HCT116 (cell line): ENCODE results near the gene NHERF2. TPM values are rescaled to one million over a fixed set of nuclear protein-coding genes. Genes with fewer than 3 reads are reported as not detected.

Source experiments
- ATAC-seq: fragments of 200-7000 bp; cut with Tn5 transposase; 2 replicates; pipeline ENCODE4 v1.9.1; 2020; ENCODE audit warnings: mild to moderate bottlenecking, moderate library complexity
- BruUV-seq: library from RNA; stranded (reverse); fragments of 400-500 nt; replicated peaks from 2 replicates; lab custom pipeline; 2021; lab: Mats Ljungman, UMichigan
- CTCF ChIA-PET: fragments of 300-600 bp; sonication (Branson Sonifier 250); formaldehyde crosslinking; loops from one replicate; lab custom pipeline; 2021; ENCODE audit warnings: antibody characterized with exemption; lab: Charles Lee
- POLR2A ChIA-PET: fragments of 300-600, 350-600 bp; sonication (Branson Sonifier 250); formaldehyde crosslinking; loops from one replicate; lab custom pipeline; 2021; ENCODE audit warnings: antibody characterized with exemption; lab: Charles Lee
- RAD21 ChIA-PET, 2 experiments: fragments of 300-600 bp; sonication (Branson Sonifier 250); formaldehyde crosslinking; loops; one replicate each; lab custom pipeline; 2023; ENCODE audit warnings: low total read pairs in 2 of 2; ENCODE audit not compliant: uncharacterized antibody in 2 of 2, unreplicated experiment in 2 of 2, low non-redundant PET in 1 of 2; lab: Charles Lee
- DNase-seq: peaks from one replicate; pipeline ENCODE4 v3.0.0-alpha.2; 2010; ENCODE audit warnings: low read depth, low spot score
- H2AFZ ChIP-seq: fragments of 200-600 bp; shearing (Covaris generic), sonication (generic); 2 replicates; pipeline ENCODE4 v1.6.1; 2017; ENCODE audit warnings: low read depth, mixed run types, mixed read lengths, antibody characterized with exemption, low read length; ENCODE audit not compliant: poor library complexity, severe bottlenecking
- H3K27ac ChIP-seq: 2 replicates; pipeline ENCODE4 v1.5.1; 2012; ENCODE audit warnings: low read depth, low read length
- H3K27me3 ChIP-seq: fragments of 200-600 bp; sonication (generic); 2 replicates; pipeline ENCODE4 v1.6.1; 2016; ENCODE audit warnings: mixed run types, low read length, mixed read lengths; ENCODE audit not compliant: insufficient read depth
- H3K36me3 ChIP-seq, 2 experiments: fragments of 200-500 bp in 1 of 2; fragments of 200-600 bp in 1 of 2; sonication (Bioruptor generic) in 1 of 2; sonication (generic) in 1 of 2; 2 replicates each; pipeline versions ENCODE4 v1.5.1 to v1.6.1; 2014 to 2016; ENCODE audit warnings: low read length in 2 of 2, inconsistent platforms in 1 of 2, mixed read lengths in 1 of 2, mixed run types in 1 of 2; ENCODE audit not compliant: insufficient read depth in 2 of 2, control insufficient read depth in 1 of 2
- H3K4me1 ChIP-seq, 2 experiments: fragments of 200-600 bp in 1 of 2; sonication (generic) in 1 of 2; 2 replicates each; pipeline versions ENCODE4 v1.5.1 to v1.6.1; 2012 to 2017; ENCODE audit warnings: low read length in 2 of 2, inconsistent platforms in 1 of 2, mild to moderate bottlenecking in 1 of 2, mixed read lengths in 1 of 2, mixed run types in 1 of 2, moderate library complexity in 1 of 2; ENCODE audit not compliant: insufficient read depth in 2 of 2, control insufficient read depth in 1 of 2
- H3K4me2 ChIP-seq: fragments of 200-600 bp; sonication (generic); 2 replicates; pipeline ENCODE4 v1.6.1; 2017; ENCODE audit warnings: mixed run types, low read length, mixed read lengths
- H3K4me3 ChIP-seq, 2 experiments: fragments of 200-600 bp in 1 of 2; sonication (generic) in 1 of 2; replicated peaks in 1 of 2; 2 replicates each; pipeline ENCODE4 v1.5.1; 2011 to 2016; ENCODE audit warnings: low read length in 2 of 2, control low read depth in 1 of 2, low read depth in 1 of 2, mild to moderate bottlenecking in 1 of 2, mixed read lengths in 1 of 2, mixed run types in 1 of 2
- H3K79me2 ChIP-seq: fragments of 200-600 bp; sonication (generic); 2 replicates; pipeline ENCODE4 v1.6.1; 2017; ENCODE audit warnings: mild to moderate bottlenecking, mixed run types, low read length, moderate library complexity, mixed read lengths; ENCODE audit not compliant: insufficient read depth
- H3K9ac ChIP-seq: fragments of 200-600 bp; sonication (generic); 2 replicates; pipeline ENCODE4 v1.6.1; 2016; ENCODE audit warnings: low read length, mixed read lengths
- H3K9me2 ChIP-seq: fragments of 200-600 bp; sonication (generic), shearing (Covaris generic); 2 replicates; pipeline ENCODE4 v1.6.1; 2017; ENCODE audit warnings: mixed run types, mild to moderate bottlenecking, moderate library complexity; ENCODE audit not compliant: insufficient read depth
- H3K9me3 ChIP-seq, 2 experiments: fragments of 200-500 bp in 1 of 2; fragments of 200-600 bp in 1 of 2; sonication (Bioruptor generic) in 1 of 2; sonication (generic) in 1 of 2; 2 replicates each; pipeline ENCODE4 v1.6.1; 2014 to 2017; ENCODE audit warnings: low read length in 2 of 2, mixed read lengths in 2 of 2, inconsistent platforms in 1 of 2, low read depth in 1 of 2, mild to moderate bottlenecking in 1 of 2, mixed run types in 1 of 2, moderate library complexity in 1 of 2; ENCODE audit not compliant: control insufficient read depth in 1 of 2, insufficient read depth in 1 of 2
- H4K20me1 ChIP-seq: fragments of 200-600 bp; sonication (generic), shearing (Covaris generic); 2 replicates; pipeline ENCODE4 v1.6.1; 2017; ENCODE audit warnings: mixed run types, mild to moderate bottlenecking, moderate library complexity; ENCODE audit not compliant: insufficient read depth
- ATF3 ChIP-seq: IDR thresholded peaks from 2 replicates; pipeline ENCODE4 v1.6.1; 2012
- CBX3 ChIP-seq: IDR thresholded peaks from 2 replicates; pipeline ENCODE4 v1.6.1; 2012; ENCODE audit warnings: low read depth
- CTCF ChIP-seq, 3 experiments: fragments of 200-600 bp in 1 of 3; sonication (generic) in 1 of 3; IDR thresholded peaks in 2 of 3; conservative IDR thresholded peaks in 1 of 3; 2 replicates each; pipeline ENCODE4 v1.5.1; 2012 to 2017; ENCODE audit warnings: low read depth in 2 of 3, low read length in 2 of 3, antibody characterized with exemption in 1 of 3, borderline replicate concordance in 1 of 3, control low read depth in 1 of 3, mild to moderate bottlenecking in 1 of 3, mixed read lengths in 1 of 3, mixed run types in 1 of 3, moderate library complexity in 1 of 3; ENCODE audit not compliant: insufficient read depth in 1 of 3
- EZH2 ChIP-seq: fragments of 200-600 bp; sonication (generic); IDR thresholded peaks from 2 replicates; pipeline ENCODE4 v1.6.1; 2017; ENCODE audit warnings: antibody characterized with exemption, mixed run types
- JUND ChIP-seq: IDR thresholded peaks from 2 replicates; pipeline ENCODE4 v1.6.1; 2012
- POLR2A ChIP-seq: IDR thresholded peaks from 2 replicates; pipeline ENCODE4 v1.7.0; 2011; ENCODE audit warnings: borderline replicate concordance; ENCODE audit not compliant: insufficient read depth, insufficient read length; ENCODE audit errors: extremely low read depth
- POLR2AphosphoS5 ChIP-seq: IDR thresholded peaks from 2 replicates; pipeline ENCODE4 v1.6.1; 2011; ENCODE audit warnings: mild to moderate bottlenecking, low read depth, low read length, moderate library complexity
- RAD21 ChIP-seq: IDR thresholded peaks from 2 replicates; pipeline ENCODE4 v1.6.1; 2012; ENCODE audit warnings: low read depth, mild to moderate bottlenecking
- SIN3A ChIP-seq: IDR thresholded peaks from 2 replicates; pipeline ENCODE4 v1.6.1; 2012; ENCODE audit warnings: low read depth
- SRF ChIP-seq: IDR thresholded peaks from 2 replicates; pipeline ENCODE4 v1.6.1; 2012; ENCODE audit warnings: low read depth
- YY1 ChIP-seq: IDR thresholded peaks from 2 replicates; pipeline ENCODE4 v1.6.1; 2011; ENCODE audit warnings: low read length, low read depth, moderate library complexity, mild to moderate bottlenecking; ENCODE audit not compliant: insufficient replicate concordance; ENCODE audit errors: extremely low read depth
- ZBTB33 ChIP-seq: IDR thresholded peaks from 2 replicates; pipeline ENCODE4 v1.6.1; 2011; ENCODE audit warnings: mild to moderate bottlenecking, low read length, moderate library complexity; ENCODE audit not compliant: insufficient replicate concordance; ENCODE audit errors: extremely low read depth
- ZFX ChIP-seq: fragments of 450-650 bp; IDR thresholded peaks from 2 replicates; pipeline ENCODE4 v1.6.1; 2017
- ZNF274 ChIP-seq: fragments of 200-500 bp; sonication (Bioruptor generic); IDR thresholded peaks from 2 replicates; pipeline ENCODE4 v1.6.1; 2014; ENCODE audit warnings: mild to moderate bottlenecking, low read depth, low read length, inconsistent platforms
- intact Hi-C: fragments of 100-400 bp; cut with micrococcal nuclease; formaldehyde crosslinking; loops from 2 replicates; pipeline ENCODE4 v1.10.0; 2022
- total RNA-seq: library from RNA; stranded (reverse); gene quantifications from one replicate; pipeline ENCODE4 v1.2.1, GENCODE V29; 2021; ENCODE audit not compliant: unreplicated experiment

The NHERF2 gene
- total RNA-seq, 1 experiment from 2014 or later, result 58.4 TPM

GRCh38 chr16:2030036-2030435 is 3.3 kb downstream of the NHERF2 start:
- POLR2A ChIA-PET, result no interaction called here
- H3K4me1 ChIP-seq, result peaks cover 11 to 26% of the 10 kb centered on the region in 2 experiments

GRCh38 chr16:2031081-2031577 is 4.4 kb downstream of the NHERF2 start:
- Histone ChIP-seq H3K9me2 (no peaks in the 10 kb centered on the region), H3K79me2 (peaks cover 14% of the 10 kb centered on the region; the same call in 1 of the 2 replicates), H3K4me3 (no peak overlapping the region), H4K20me1 (no peaks in the 10 kb centered on the region), H3K4me1 (peaks cover 8 to 22% of the 10 kb centered on the region in 2 experiments), H2AFZ (no peak overlapping the region), H3K27me3 (no peaks in the 10 kb centered on the region), H3K9me3 (no peaks in the 10 kb centered on the region), H3K9ac (no peak overlapping the region), H3K27ac (no peak overlapping the region), H3K36me3 (no peaks in the 10 kb centered on the region), H3K4me2 (no peak overlapping the region)
- DNase-seq (no peak), ATAC-seq (no peak)
- CTCF ChIA-PET, result no interaction called here
- intact Hi-C loops, result no loop called here
- POLR2A ChIA-PET, result interaction anchor here (1.4 kb wide), 1 partner anchor 124 kb away, joined by 3 read pairs; the partner anchor contains the start of gene TRAF7
- no TSS peak for BruUV-seq
- RAD21 ChIA-PET, result no interaction called here
- no peak for TF ChIP-seq ZNF274
- TF ChIP-seq POLR2A, result no peak
- no peak for TF ChIP-seq RAD21
- no peak for TF ChIP-seq YY1
- TF ChIP-seq SIN3A, result no peak
- no peak for TF ChIP-seq EZH2
- no peak for TF ChIP-seq POLR2AphosphoS5
- no peak for TF ChIP-seq SRF
- TF ChIP-seq ATF3, result no peak
- no peak for TF ChIP-seq ZFX
- no peak for TF ChIP-seq ZBTB33

More at GRCh38 chr16:2030036-2030435, 3.3 kb downstream of the NHERF2 start:
- Histone ChIP-seq H3K79me2 (peaks cover 14% of the 10 kb centered on the region; the same call in 1 of the 2 replicates), H3K36me3 (no peaks in the 10 kb centered on the region), H3K9me2 (no peaks in the 10 kb centered on the region), H2AFZ (no peak overlapping the region), H3K4me2 (no peak overlapping the region), H3K9me3 (no peaks in the 10 kb centered on the region), H4K20me1 (no peaks in the 10 kb centered on the region), H3K9ac (no peak overlapping the region), H3K27ac (no peak overlapping the region; the same call in 1 of the 2 replicates), H3K27me3 (no peaks in the 10 kb centered on the region), H3K4me3 (no peak overlapping the region)
- TF ChIP-seq CTCF (IDR thresholded peaks at IDR 0.05 in 2 of 3, conservative IDR thresholded peaks at IDR 0.05 in 1 of 3; ENCODE audit: borderline replicate concordance in 1 of 3, insufficient read depth in 1 of 3, low read depth in 2 of 3, low read length in 2 of 3) (no peak), ZNF274 (no peak), JUND (no peak), CBX3 (no peak)
- intact Hi-C loops, result no loop called here
- ATAC-seq, result no peak
- CTCF ChIA-PET, result no interaction called here
- BruUV-seq, result no TSS peak
- RAD21 ChIA-PET, result interaction anchor here in 1 of 2 experiments (0.7 kb wide), 1 partner anchor 174 kb away, joined by 4 read pairs; no protein-coding TSS in a partner anchor
- no peak for DNase-seq
